ENCODE measurements around the gene GMDS.
A peak's percentile ranks its signal among the peaks of the same experiment; 100 is the strongest.

The GMDS gene

DNA sequence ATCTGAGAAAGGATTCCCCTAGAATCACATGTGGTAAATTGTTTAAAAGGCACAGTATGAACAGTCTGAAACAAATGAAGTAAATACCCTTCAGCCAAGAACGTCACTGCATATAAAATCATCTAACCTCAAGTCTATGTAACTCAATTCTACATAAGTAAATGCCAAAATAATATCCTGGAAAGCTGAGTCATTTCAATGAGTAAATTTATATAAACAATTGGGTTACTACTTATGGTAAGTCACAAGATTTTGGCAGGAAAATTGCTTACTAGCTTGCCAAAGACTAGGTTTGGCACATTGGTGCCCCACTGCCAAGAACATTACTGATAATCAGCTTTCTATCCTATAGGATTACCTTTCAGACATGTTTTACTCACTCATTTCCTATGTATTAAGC, 8.4 kb downstream of the GMDS start:
- no peak for DNase-seq

DNA sequence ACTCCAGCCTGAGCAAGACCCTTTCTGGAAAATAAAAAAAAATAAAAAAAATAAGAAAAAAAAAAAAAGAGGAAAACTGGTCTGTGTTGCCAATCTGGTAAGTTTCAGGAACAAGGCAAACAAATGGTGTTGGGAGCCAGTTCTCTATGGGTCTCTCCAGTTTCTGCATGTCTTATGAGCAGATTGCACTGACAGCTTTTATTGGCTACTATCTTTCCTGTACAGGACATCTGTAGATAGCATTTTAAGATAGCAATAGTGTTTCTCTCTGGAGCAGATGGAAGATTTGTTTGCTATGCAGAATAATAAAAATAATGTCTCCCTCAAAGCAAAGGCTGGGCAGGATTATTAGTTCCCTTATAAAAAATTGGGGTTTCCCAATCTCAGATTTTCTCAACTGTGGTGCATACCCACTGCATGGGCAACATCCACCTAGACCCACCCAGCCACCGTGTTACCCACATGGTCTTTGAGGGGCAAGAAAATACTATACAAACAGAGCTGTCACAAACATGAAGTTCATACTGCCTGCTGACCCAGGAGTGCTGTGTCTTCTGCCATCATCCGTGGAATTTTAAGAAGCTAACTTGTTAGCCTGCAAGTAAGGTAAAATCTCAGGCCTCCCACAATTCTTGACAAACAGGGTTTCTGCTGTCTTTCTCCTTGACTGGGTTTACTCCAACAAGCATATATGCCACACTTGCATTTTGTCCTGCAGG, 9.5 kb downstream of the GMDS start:
- no peak for DNase-seq

DNA sequence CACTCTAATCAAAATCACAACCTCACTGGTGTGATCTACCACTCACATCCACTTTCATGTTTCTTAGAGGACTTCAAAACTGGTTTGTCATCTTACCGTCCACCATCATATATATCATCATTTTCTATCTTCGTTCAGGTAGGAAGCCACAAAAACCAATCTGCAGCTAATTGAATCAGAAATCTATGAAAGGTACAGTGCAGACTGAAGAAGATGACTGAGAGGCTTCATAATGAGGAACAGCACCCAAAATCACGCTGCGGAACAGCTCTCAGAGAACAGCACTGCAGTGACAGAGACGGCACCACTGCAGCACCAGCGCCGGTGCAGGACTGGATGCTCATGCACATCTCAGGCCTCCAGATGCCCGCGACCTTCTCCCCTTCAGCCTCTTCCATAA, 13.0 kb downstream of the GMDS start:
- no peak for DNase-seq

DNA sequence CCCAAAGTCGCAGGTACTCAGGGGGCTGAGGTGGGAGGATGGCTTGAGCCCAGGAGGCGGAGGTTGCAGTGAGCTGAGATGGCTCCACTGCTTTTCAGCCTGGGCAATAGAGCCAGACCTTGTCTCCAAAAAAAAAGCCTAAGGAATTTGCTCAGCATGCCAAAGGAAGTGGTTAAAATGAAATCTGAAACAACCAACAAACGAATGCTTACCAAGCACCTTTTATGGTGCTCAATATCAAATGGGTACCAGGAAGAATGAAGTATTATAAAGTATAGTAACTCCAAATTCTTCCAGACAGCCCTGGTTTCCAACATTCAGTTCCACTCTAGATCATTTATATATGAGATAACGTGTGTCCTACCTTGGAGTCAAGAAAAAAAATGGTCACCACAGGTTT, 14.0 kb downstream of the GMDS start:
- no peak for DNase-seq

DNA sequence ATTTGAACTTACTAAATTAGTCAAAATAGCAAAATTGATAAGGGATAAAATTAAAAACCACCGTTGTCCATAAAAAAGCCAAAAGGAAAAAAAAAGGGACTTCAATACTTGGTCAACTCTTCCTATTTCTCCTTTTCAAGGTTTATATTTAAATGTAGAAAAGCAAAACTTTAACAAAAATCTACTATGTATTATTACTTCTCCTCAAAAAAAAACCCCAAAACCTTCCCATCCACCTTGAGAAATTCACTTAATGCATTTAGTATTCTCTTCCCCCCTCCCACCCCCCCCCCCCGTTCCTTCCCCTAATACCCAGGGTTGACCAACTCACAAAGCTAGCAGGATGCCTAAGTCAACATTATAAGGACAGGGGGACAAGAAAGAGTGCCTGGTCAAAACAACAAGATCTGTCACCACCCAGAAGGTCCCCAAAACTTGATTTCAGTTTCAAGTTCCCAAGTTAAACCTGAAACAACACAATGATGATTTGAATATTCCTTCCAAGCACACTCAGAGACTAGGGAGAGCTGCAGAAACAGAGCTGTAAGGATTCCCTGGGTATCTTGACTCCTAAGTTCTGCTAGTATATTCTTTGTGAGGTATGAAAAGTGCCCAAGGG, 14.6 kb downstream of the GMDS start:
- no peak for DNase-seq

DNA sequence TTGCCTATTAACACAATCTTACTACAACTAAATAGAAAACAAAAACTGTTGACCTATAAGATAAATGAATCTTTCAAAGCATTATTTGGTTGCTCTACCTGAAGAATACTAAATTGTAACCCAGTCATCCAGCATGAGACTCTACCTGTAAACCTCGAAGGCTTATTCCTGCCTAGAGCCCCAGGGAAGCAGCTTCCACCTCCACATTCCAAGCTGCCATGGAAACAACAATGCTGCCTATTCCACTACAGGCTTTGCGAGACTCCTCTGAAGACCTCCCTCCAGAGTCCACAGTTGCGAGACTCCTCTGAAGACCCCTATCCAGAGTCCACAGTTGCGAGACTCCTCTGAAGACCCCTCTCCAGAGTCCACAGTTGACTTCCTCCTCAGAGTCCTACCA, 15.7 kb downstream of the GMDS start:
- no peak for DNase-seq

DNA sequence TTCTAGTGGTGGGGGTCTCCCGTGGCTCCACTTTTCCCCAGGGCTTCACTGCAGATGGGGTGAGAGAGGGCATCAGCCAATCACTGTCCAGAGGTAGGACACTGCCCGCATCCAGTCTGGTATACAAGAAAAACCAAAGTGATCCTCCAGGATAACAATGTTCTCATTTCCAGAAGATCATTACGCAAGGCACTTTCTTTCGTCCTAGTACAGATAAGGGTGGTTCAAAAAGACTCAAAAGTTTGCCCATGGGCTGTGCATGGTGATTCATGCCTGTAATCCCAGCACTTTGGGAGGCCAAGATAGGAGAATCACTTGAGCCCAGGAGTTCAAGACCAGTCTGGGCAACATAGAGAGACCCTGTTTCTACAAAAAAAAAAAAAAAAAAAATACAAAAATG, 16.4 kb downstream of the GMDS start:
- no peak for DNase-seq

DNA sequence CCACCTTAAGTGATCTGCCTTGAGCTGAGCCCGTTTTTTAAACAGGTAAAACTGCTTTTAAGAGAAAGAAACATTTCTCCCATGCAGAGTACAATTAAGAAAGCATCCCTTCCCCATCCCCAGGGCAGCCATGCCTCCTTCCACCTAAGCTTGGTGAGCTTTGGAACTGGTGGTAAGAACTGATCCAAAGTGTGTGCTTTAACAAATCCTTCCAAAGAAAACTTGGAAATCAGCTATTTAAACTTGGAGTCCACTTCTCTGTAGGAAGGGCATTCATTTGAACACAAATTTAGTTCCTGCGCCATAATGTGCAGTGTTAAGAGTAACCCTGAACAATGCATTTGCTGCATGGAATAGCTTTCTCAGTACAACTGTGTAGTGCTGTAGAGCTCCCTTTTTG, 17.0 kb downstream of the GMDS start:
- DNase-seq, result no peak

DNA sequence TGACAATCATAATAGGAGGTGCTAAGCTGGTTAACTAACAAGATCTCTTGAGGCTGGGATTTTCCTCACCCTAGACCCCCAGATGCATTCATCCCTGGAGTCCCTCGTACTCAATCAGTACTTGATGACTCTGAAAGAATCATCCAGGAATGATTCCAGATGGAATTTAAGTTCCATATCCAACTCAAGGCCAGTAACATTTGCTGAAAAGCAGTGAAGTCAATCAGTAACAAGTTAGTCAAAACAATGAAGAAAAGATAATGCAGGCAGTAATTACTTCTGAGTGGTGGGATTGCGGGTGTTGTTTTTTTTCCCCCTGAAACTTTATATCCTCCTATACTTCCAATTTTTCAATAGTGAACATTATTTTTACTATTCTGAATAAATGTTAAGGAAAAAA, 18.6 kb downstream of the GMDS start:
- DNase-seq, result no peak

DNA sequence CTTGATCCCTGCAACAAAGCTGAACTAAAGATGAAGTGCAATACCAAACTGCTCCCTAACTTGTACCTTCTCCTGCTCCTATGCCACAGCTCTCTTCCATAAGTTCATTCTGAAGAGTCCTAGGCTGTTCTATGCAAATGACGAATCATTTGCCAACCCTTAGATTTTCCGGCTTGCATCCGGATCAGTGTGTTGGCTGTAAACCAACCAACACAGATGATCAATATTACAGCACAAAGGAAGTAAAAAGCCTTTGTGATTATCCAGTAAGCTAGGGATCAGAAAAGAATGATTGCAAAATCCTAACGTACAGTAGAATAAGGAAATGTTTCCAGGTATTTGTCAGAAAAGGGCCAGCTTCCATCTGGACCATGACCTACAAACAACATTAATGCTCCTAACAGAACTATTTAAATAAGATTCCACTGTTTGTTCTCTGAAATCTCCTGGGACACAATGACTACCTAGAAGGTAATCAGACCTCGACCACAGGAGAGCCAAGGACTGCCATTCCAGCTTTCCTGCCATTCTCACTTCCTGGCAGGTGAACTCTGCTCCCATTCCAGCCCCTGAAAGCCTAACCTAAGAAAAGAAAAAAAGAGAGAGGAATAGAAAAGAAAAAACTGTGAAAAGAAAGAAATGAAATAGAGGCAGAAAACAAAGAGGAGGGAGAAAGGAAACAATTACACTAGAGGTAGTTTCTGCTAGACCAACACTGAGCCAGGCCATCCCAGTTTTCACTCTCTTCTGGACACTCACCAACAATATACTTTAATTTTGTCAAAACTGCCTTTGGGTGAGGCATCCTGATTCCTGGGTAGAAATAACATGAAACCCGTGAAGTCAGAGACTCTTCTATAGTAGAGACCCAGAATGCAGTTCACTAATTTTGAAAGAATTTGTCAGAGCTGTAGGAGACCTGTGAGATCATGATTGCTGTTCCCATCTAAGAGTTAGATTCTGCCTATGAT, 19.7 kb downstream of the GMDS start:
- no peak for DNase-seq

DNA sequence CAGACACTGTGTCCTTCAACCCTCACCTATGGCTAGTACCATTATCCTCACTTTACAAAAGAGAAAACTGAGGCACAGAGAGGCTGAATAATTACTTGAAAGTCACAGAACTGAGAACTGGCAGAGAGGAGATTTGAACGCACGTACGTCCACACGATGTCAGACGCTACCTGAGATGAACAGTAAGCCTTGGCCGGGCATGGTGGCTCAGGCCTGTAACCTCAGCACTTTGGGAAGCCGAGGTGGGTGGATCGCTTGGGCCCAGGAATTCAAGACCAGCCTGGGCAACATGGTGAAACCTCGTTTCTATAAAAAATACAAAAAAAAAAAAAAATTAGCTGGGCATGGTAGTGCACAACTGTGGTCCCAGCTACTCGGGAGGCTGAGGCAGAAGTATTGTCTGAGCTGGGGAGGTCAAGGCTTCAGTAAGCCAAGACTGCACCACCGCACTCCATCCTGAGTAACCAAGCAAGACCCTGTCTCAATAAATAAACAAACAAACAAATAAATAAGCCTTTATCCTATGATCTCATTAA, 20.5 kb downstream of the GMDS start:
- DNase-seq, result no peak

DNA sequence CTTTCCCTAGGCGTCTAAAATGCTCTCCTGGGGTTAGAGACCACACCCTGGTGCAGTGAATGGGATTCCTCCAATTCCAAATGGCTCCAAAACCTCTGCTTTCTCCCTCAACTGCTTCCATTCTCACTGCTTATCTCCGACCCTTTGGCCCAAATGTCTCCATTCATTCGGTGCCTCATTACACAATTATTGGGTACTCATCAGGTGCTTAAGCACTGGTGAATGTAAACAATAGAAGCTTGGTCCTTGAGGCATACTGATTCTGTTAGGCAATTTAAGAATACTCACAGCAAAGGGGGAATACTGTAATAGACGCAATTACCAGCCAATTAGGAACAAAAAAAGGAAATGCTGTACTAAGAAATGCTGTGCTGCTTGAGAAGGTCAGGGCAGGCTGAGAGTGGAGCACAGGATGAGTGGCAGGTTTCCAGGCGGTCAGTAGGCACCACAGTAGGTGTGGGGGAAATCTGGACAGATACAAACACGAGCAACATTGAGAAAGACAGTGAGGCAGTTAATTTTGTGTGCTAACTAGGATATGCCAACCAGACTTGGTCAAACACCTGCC, 23.0 kb downstream of the GMDS start:
- peak; percentile 69 for DNase-seq

DNA sequence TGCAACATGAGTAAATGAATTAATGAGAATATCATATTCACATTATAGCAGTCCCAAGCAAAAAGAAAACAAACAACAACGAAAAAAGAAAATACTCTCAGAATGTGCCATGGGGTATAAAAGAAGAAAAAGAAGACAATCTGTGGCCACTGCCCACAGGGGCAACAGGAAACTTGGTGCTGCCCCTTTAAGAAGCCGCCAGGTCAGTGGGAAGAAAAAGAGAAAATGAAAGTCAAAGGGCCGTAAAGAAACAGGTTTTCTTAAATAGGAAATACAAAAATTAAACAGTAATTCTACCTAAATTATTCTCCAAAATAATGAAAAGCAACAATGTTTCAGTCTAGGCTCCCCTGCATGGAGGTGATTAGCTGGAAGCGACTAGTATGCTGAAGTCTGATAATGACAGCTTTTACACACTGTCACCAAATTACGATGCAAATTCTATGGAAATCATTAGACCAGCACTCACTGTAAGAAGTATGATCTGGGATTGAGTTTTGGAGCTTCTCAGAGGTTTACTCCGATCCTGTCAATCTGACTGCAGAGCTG, 23.6 kb downstream of the GMDS start:
- no peak for DNase-seq

DNA sequence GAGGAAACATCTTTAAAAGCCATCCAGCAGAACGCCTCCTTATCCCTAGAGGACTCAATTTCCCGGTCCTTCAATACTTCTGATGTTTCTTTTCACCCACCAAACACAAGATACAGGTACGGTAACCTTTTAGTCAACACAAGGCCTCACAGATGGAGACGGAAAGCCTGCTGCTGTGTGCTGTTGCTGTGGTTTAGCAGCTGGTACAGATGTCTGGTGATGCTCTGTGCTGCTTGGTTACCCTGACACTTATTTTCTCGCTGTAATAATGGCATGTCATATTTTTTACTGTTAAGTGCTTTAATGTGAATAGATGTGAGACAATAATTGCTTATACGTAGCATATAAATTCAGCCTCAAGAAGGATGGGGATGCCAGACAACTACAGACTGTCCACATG, 25.3 kb downstream of the GMDS start:
- DNase-seq, result no peak

DNA sequence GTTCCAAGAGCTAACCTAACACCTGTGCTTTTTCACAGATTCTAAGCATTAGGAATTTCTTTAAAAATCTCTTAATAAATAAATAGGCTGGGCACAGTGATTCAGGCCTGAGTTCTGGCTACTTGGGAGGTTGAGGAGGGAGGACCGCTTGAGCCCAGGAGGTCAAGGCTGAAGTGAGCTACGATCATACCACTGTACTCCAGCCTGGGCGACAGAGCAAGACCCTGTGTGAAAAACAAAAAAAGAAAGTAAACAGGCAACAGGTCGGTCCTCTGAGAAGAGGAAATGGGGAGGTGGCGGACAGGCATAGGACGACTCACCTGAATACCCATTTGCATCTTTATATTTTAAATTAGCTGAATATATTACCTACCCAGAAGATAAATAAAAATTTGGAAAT, 26.5 kb downstream of the GMDS start:
- DNase-seq, result no peak

DNA sequence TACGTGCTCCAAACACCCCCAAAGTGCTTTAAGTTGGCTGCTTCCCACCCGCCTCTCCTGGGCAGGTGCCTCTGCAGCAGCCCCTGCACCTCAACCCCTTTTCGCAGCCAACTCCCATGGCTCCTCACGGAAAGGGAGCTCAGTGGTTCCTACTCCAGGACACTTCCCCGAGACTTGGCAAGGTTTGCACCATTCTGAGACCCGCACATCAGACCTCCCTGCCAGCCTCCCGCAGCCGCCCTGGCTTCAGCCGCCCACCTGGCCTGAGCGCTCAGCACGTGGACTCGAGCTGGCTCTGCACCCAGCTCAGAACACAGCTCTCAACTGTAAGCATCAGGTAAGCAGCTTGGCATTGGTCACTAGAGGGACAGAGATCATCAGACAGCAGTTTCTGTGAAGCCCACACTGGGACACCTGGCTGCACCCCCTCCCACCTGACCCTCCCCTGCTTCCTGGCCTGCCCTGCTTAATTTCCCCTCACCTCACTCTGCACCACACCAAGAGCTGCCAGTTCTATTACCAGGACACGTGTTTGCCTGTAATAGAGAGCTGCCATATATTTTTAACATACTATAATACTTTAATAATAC, 28.5 kb downstream of the GMDS start:
- DNase-seq, result no peak

DNA sequence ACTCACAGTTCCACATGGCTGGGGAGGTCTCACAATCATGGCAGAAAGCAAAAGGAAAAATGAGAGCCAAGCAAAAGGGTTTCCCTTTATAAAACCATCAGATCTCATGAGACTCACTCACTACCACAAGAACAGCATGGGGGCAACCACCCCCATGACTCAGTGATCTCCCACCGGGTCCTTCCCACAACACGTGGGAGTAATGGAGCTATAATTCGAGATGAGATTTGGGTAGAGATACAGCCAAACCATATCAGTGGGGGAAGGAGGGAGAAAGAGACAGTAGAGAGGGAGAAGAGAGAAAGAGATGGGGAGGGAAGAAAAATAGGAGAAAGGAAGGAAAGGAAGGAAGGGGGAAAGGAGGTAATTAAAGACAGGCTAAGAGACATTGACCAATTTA, 30.1 kb downstream of the GMDS start:
- DNase-seq, result no peak

DNA sequence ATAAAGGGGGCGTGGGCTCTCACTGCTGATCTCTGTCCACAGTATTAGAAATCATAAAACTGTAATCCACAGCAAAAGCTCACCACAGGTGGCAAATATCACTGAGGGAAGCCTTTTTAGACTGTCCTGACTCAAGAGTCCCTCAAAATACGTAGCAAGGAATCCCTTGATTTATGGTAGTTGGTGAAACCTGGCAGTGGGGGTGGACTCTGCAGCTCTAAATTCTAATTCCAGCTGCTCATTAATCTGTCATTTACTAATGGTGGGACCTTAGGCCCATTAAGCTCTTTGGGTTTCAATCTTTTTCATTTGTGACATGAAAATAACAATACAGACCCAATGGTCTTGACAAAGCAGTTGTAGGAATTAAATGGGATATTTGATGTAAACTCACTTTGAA, 32.3 kb downstream of the GMDS start:
- no peak for DNase-seq

DNA sequence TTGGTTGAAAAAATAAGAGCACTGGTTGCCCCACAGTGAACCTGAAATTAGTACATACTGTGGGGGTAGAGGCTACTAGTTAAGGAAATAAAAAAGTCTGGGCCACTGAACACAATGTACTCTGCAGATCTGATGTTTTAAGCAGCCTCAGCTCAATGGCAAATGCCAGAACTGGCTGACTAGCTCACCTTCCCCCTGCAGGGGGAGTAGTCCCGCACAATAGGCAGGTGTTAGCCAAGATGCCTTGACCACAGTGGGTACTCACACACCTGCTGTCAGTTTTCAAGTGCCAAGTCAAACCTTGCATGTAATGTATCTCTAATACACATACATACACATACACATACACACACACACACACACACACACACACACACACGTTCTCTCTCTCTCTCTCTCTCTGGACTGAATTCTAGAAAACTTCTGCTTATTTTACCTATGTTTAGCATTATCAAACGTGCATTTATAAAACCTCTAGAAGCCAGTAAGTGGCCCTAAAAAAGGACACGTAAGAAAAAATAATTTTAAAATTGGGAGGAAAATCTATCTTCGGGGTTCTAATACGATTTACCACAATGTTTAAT, 36.1 kb downstream of the GMDS start:
- peak; percentile 83 for DNase-seq

DNA sequence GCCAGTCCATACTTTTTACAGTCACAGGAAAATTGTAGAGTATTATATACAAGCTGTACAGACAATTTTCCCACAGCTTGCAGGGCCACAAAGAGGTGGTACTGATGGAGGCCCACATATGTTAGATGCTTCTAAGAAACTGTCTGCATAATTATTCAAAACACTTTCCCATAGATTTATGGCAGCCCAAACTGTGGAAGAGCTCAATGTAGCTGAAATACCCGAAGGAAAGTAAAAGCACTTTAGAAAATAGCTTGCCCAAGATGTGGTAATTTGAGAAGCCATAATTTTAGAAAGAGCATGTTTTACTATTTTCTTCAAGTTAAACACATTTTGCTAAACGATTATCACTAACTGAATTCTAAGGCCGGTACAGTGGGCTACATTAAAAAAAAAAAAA, 36.9 kb downstream of the GMDS start:
- no peak for DNase-seq

DNA sequence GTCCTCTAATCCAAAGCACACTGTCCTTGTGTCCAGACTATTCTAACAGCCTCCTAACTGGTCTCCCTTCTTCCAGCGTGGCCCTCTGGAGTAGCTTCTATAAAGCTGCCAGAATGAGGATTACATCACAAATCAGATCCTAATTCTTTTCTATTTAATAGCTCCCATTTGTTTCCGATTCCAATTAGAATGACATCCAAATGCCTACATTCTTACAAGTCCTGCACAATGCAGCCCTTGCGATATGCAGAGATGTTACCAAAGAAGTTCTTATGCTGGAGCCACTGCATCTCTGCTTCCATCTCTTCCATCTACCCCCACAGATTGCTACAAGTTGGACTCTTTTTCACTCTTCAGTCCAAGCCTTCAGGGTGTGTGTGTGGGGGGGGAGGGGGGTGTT, 40.0 kb downstream of the GMDS start:
- no peak for DNase-seq

DNA sequence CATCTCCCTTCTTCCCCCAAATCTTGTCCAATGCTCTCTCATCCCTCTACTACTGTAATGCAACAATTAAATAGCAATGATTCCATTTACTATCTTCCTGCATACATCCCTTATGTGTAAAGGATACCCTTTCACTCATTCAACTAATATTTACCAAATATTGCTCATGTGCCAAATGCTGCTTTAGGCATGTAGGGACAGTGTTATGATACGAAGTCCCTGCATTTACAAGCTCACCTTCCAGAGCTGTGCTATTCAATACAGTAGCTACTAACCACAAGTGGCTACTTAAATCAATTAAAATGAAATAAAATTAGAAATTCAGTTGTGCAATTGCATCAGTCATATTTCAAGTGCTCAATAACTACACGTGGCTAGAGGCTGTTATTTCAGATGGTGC, 41.1 kb downstream of the GMDS start:
- peak; percentile 88 for DNase-seq
